NCI-H2196 (cell line): ENCODE results near the gene ADGRG2.
"Not testable (repeated sequence)": the region's sequence is repeated elsewhere in the genome, so short reads cannot be mapped to it uniquely, and the experiment has no call there.

ENCODE experiments used
- DNase-seq: peaks from one replicate; lab custom pipeline; 2025; ENCODE audit not compliant: unreplicated experiment; lab: John Stamatoyannopoulos, UW

The ADGRG2 gene

GRCh38 chrX:19085666-19086065 is 36.6 kb downstream of the ADGRG2 start:
- no peak for DNase-seq

- no peak for DNase-seq
These were observed 46.5 kb downstream of the ADGRG2 start for GRCh38 chrX:19075754-19076153.

- DNase-seq, result no peak
These were observed 49.9 kb downstream of the ADGRG2 start for GRCh38 chrX:19072372-19072771.

- no peak for DNase-seq
These were observed 51.7 kb downstream of the ADGRG2 start for GRCh38 chrX:19070555-19070994.

- not testable (repeated sequence) for DNase-seq
These were observed 55.3 kb downstream of the ADGRG2 start for GRCh38 chrX:19066987-19067386.

- DNase-seq, result no peak
These were observed 56.7 kb downstream of the ADGRG2 start for GRCh38 chrX:19065535-19065934.

GRCh38 chrX:19064175-19064574 is 58.1 kb downstream of the ADGRG2 start:
- DNase-seq, result no peak

GRCh38 chrX:19063030-19063429 is 59.2 kb downstream of the ADGRG2 start:
- DNase-seq, result no peak

GRCh38 chrX:19059067-19059466 is 63.2 kb downstream of the ADGRG2 start:
- no peak for DNase-seq

- DNase-seq, result no peak
These were observed 64.4 kb downstream of the ADGRG2 start for GRCh38 chrX:19057856-19058255.

- DNase-seq, result no peak
These were observed 73.2 kb downstream of the ADGRG2 start for GRCh38 chrX:19049110-19049509.

- DNase-seq, result no peak
These were observed 75.7 kb downstream of the ADGRG2 start for GRCh38 chrX:19046343-19047215.

GRCh38 chrX:19040373-19040772 is 81.9 kb downstream of the ADGRG2 start:
- no peak for DNase-seq

GRCh38 chrX:19034025-19034424 is 88.2 kb downstream of the ADGRG2 start:
- DNase-seq, result no peak

- DNase-seq, result no peak
These were observed 91.5 kb downstream of the ADGRG2 start for GRCh38 chrX:19030805-19031204.

GRCh38 chrX:19028560-19028959 is 93.7 kb downstream of the ADGRG2 start:
- DNase-seq, result no peak

GRCh38 chrX:19024366-19024765 is 97.9 kb downstream of the ADGRG2 start:
- no peak for DNase-seq

- DNase-seq, result no peak
These were observed 102.3 kb downstream of the ADGRG2 start for GRCh38 chrX:19019996-19020395.

GRCh38 chrX:19017271-19017670 is 105.0 kb downstream of the ADGRG2 start:
- no peak for DNase-seq

- not testable (repeated sequence) for DNase-seq
These were observed 105.7 kb downstream of the ADGRG2 start for GRCh38 chrX:19016614-19017013.

- DNase-seq, result no peak
These were observed 114.4 kb downstream of the ADGRG2 start for GRCh38 chrX:19007868-19008267.

GRCh38 chrX:19007011-19007410 is 115.3 kb downstream of the ADGRG2 start:
- DNase-seq, result no peak

- peak; percentile 4 for DNase-seq
These were observed 116.4 kb downstream of the ADGRG2 start for GRCh38 chrX:19005909-19006308.
